Cortex of kidney (tissue), 1 donor: ENCODE measurements around the gene IGSF21.

Experiments
- DNase-seq: peaks from one replicate; lab custom pipeline; 2025; lab: John Stamatoyannopoulos, UW

Gene IGSF21

GRCh38 chr1:18119771-18120377, 12.3 kb downstream of the IGSF21 start:
- DNase-seq: no peak

DNA sequence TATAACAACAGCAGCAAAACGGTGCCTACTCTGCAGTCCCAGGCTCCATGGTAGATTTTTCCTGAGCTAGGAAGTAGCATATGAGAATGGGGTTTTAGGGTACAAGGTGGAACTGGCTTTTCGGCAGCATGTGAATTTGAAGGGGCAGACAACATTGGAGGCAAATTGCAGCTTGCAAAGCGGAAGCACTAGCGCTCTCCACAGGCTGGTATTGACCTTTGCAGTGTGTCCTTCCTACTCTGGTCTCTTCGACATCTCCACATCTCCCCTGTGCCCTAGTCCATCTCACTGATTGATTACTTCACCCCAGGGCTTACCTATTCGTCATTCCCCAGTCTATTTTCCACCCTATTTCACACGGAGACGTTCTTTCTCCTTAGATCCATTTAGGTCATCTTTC, 13.0 kb downstream of the IGSF21 start:
- no peak for DNase-seq

DNA sequence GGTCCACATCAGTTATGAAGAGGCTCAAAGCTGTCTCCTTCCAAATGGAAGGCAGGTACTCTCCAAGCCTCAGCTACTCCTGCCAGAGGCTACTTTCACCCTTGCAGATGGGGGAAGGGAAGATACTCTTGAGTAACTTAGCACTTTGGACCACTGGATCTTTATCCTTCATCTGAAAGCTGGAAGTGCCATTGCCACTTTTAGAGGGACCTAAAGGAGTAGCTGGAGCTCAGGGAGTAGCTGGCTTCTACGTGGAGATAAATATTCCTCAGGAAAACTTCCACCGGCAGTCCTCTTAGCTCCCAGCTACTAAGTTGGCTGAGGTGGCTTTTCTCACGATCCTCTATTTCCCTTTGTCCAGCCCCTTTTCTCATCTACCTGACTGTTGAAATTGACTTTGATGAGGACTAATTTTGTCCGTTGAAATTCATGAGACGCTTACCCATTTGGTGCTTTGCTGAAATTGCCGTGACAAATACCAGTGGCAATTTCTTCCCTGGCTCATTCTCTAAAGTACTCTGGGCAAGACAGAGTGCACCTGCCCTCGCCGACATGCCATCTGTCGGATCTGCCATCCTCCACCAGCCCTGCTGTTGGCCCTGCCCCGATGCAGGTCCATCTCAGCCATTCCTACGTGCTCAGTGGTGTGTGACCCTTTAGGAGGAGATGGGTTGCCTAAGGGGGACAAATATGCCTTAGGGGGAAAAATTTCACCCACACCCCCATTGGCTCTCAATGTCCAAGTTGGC, 13.6 kb downstream of the IGSF21 start:
- DNase-seq: no peak

DNA sequence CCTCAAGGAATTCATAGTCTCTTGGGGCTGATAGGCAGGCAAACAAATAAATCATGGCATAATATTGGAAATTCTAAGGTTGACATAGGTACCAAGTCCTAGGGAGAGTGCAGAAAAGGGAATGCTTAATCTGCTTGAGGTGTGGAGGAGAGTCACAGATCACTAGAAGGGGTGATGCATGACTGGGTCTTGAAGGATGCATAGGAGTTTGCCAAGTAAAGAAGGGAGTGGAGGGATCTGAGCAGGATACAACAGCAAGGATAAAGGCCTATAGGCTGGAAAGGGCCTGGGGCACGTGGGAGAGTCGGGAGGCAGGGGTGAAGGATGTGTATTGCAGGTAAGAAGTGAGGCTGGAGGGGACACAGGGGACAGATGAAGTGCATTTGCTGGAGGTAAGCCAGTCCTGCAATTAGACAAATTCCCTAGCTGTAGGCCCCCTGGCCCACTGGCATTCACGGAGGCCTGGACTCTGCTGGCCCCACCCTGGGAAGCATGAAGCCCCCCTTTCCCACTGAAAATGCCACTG, 15.9 kb downstream of the IGSF21 start:
- DNase-seq: no peak

GRCh38 chr1:18124977-18125376, 17.4 kb downstream of the IGSF21 start:
- DNase-seq: no peak

DNA sequence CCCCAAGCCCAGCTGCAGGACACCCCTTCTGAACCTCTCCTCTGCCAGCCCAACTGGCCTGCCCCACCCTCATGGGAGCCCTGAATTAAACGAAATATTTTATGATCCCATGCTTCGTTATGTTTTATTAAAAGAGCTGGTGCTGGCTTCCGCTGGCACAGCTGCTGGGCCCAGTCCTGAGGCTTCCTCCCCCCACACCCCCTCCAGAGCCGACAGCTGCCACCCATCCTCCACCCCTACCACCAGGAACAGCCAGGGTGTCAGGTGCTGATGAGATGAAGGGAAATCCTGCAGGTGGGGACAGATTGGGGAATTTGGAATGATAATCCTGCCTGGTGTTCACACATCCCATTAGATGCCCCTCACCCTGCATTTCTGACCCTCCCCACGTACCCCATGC, 19.0 kb downstream of the IGSF21 start:
- no peak for DNase-seq

GRCh38 chr1:18128298-18128697, 20.7 kb downstream of the IGSF21 start:
- DNase-seq: no peak

DNA sequence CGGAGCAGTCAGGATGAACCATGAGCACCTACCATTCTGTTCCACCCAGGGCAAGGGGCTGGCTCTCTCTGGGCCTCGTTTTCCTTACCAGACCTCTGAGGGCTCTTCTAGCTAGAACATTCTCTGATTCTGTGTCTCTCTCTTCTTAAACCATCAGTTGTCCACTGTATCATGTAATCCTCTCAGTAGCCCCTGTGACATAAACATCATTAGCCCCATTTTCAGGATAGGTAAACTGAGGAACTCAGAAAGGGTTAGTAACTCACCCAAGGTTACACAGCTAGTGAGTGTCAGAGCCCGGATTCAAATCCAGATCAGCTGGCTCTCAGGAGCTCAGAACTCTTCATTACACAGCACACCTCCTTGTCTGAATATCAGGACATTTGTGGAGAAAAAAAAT, 22.8 kb downstream of the IGSF21 start:
- no peak for DNase-seq

- DNase-seq: no peak
Measured at GRCh38 chr1:18132022-18132710, 24.6 kb downstream of the IGSF21 start.

DNA sequence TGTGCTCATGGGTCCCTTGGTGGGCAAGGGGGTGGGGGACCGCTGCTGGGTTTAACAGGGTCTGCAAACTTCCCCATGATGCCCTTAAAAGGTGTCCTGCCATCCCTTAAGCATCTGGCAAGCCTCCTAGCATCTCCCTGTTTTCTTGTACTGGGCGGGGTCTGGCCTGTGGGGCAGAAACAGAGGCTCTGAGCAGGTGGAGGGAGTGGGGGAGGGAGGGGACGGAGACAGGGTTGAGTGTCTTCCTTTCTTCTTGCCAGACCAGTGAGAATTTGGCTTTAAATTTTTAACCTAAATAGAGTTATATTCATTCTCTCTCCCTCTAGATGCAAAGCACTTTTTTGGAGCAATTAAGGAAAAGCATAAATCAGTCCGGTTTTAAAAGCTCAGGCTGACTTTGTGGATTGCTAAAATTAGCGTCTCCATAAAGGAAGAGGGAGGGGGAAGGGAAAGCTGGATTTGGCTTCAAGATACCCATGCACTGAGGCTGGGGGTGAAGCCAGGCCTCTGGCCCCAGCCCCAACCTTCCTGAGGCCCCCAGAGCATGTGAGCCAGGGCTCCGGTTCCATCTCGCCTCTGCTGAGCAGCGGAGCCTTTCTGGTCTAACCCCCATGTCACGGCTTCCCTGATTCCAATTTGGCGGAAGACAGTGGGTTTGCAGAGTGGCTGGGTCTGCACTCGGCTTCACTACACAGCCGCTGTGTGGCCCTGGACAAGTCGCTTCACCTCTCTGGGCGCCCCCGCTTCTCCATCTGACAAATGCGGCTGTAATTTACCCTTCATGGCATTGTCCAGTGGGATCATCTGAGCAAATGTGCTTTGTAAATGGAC, 25.3 kb downstream of the IGSF21 start:
- no peak for DNase-seq

DNA sequence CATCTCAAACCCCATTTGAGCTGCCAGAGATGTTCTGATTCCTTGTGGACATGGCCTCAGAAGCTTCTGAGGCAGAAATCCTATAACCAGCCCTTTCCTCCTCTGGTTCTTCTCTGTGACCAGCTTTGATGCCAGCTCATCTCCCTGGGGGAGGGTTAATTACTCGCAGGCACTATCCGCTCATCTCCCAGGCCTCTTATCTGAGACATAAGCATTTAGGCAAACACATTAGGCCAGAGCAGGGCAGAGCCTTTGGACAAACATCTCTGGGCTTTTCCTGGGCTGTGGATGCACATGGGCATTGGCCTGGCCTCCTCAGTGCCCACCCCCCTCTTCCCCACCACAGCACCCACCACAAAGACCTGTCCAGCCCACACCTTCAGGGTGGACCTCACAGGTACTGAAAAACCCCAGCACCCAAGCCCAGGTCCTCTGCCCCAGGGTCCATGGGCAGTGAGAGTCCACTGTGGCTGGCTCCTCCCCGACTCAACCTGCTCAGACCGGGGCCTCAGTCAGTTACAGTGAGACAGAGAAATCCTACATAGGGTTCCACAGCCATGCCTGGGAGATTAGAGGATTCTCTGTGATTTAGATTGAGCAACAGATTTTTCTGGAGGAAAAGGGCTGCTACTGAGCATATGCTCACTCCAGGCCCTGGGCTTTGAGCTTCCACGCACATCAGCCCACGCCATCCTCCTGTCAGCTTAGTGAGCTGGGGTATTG, 26.9 kb downstream of the IGSF21 start:
- DNase-seq: no peak

- DNase-seq: no peak
Measured at GRCh38 chr1:18137759-18138345, 30.3 kb downstream of the IGSF21 start.

GRCh38 chr1:18139198-18139981, 31.8 kb downstream of the IGSF21 start:
- DNase-seq: no peak

GRCh38 chr1:18140411-18140810, 32.8 kb downstream of the IGSF21 start:
- no peak for DNase-seq

DNA sequence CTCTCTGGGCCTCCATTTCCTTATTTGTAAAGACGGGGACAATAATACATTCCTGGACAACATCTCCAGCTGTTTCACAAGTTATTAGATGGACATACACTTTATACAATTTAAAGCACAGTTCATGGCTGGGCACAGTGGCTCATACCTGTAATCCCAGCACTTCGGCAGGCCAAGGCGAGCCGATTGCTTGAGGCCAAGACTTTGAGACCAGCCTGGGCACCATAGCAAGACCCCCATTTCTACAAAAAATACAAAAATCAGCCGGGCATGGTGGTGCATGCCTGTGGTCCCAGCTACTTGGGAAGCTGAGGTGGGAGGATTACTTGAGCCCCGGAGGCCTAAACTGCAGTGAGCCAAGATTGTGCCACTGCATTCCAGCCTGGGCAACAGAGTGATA, 34.1 kb downstream of the IGSF21 start:
- no peak for DNase-seq

DNA sequence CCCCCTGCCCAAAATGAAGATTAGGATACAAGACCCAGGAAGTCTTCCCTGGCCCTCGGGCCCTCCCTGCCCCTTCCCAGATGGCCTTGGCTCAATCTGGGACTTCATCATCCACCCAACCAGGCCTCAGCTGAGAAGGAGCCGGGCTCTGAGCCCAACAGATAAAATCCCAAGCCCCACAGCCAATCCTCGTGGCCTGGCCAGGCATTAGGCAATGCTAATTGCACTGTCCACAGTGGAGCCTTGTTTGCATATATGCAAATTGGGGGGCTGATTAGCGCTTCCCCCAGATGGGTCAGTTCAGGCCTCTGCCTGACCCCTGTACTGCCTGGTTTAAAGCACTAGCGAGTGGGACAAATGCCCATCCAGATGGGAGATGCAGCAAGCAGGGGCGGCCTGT, 34.9 kb downstream of the IGSF21 start:
- no peak for DNase-seq

DNA sequence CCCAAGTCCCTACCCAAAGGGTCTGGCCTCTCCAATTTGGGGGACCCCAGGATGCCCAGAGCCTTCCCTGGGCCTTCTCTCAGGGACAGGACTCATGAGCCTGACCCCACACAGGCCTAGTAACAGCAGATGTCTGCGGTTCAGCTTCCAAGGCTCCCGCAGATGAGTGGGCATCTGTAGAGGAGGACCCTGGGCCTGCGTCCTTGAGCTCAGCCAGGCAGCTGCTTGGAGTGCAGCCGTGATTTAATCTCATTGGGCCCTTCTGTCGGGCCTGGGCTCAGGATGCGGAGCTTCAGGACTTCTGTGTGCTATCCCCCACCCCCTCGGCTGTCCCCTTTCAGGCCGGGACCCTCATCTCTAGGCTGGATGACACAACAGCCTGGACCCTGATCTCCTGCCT, 35.4 kb downstream of the IGSF21 start:
- DNase-seq: no peak

DNA sequence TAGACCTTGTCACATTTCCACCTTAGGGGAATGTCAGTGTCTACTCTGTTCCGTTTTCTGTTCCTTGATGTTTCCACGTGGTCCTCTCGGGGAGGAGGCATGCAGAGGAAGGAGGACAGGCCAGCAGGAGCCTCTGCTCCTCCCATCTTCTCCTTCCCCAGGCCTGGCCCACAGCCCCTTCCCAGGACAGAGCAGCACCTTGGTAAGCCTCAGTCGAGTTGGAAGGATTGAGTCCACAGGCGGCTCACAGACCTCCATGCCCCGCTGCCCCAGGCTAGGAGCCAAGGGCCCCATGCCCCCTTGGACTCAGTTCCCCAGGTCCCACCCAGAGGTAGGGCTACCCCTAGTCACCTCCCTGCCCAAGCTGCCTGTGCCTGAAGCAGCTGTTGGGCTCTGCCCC, 36.5 kb downstream of the IGSF21 start:
- no peak for DNase-seq

DNA sequence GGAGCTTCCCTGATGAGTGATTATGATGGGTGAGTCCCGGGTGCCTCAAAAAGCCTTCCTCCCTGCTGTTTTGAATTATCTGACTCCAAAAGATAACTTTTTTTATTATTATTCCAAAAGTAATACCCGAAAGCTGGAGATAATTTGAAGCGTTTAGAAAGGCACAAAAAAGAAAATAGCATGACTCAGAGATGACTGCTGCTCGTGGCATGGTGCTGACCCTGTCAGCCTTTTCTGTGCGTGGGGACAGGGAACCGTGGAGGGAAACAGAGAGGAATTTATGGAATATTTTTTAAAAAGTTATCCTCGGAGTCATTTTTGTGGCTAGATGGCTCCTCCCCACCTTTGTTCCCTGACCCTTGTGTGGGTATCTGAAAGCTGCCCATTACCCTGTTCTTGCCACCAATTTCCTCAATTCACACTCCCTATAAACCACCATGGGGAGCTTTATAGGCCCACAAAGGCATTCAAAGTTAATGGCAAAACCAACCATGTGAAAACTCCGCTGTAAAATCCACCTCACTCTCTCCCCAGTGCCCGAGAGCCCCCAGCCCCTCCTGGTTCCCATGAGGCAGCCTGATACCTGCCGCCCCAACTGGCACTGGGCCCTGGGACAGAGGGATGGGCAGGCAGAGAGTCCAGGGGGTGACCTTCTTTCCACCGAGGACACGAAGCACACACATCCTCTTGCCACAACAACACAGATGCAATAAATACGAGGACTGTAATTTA, 37.5 kb downstream of the IGSF21 start:
- no peak for DNase-seq
